Esophagus squamous epithelium (tissue), 5 donors: ENCODE data around the gene SLC10A6. TPM values are rescaled to one million over a fixed set of nuclear protein-coding genes. Genes with fewer than 3 reads are reported as not detected.

Experiments used
- DNase-seq: peaks from one replicate; lab custom pipeline; 2025; lab: John Stamatoyannopoulos, UW
- H3K27ac ChIP-seq, 4 donors: fragments of 200-600 bp; sonication (generic); one replicate each; pipeline ENCODE4 v1.5.1; 2016 to 2019; ENCODE audit warnings: mild to moderate bottlenecking in 1 of 4
- H3K27me3 ChIP-seq, 4 donors: fragments of 200-600 bp; sonication (generic); 1 replicate in 3 of 4; 2 replicates in 1 of 4; pipeline versions ENCODE4 v1.5.1 to v1.6.0; 2017 to 2021; ENCODE audit warnings: antibody characterized with exemption in 1 of 4
- H3K36me3 ChIP-seq, 3 donors: fragments of 200-600 bp; sonication (generic); one replicate each; pipeline ENCODE4 v1.5.1; 2016 to 2019
- H3K4me1 ChIP-seq, 3 donors: fragments of 200-600 bp; sonication (generic); one replicate each; pipeline ENCODE4 v1.5.1; 2017 to 2019
- H3K4me3 ChIP-seq, 4 donors: fragments of 200-600 bp; sonication (generic); 1 replicate in 3 of 4; 2 replicates in 1 of 4; pipeline ENCODE4 v1.5.1; 2016 to 2019; ENCODE audit warnings: mild to moderate bottlenecking in 2 of 4, moderate library complexity in 1 of 4
- H3K9me3 ChIP-seq, 3 donors: fragments of 200-600 bp; sonication (generic); one replicate each; pipeline ENCODE4 v1.5.1; 2016 to 2019
- POLR2A ChIP-seq, 4 donors: fragments of 450-650 bp; IDR thresholded peaks; one replicate each; pipeline ENCODE4 v1.6.1; 2017; ENCODE audit warnings: antibody characterized with exemption in 4 of 4, mild to moderate bottlenecking in 4 of 4, moderate library complexity in 3 of 4
- WGBS, 2 donors: methylation state at CpG; one replicate each; pipeline ENCODE4 v1.1.5; 2018; 5-methylcytosine and 5-hydroxymethylcytosine counted together
- intact Hi-C: fragments of 100-400 bp; cut with DNase I; formaldehyde crosslinking; loops from one replicate; pipeline ENCODE4 v1.15.0; 2022
- total RNA-seq, 4 donors: library from RNA; depleted of rRNA; stranded (reverse); fragments of >200 nt; gene quantifications; one replicate each; pipeline ENCODE4 v1.1.0, GENCODE V29; 2016
- TF ChIP-seq, protein P1 (sequence below), 6 experiments: fragments of 450-650 bp in 4 of 6; fragments of 200-600 bp in 2 of 6; sonication (generic) in 2 of 6; IDR thresholded peaks; one replicate each; pipeline ENCODE4 v1.5.1; 2016 to 2019; ENCODE audit warnings: antibody characterized with exemption in 6 of 6, mild to moderate bottlenecking in 4 of 6, moderate library complexity in 4 of 6
- donor health status: DM: yes; HTN: yes; CAD: no.

The SLC10A6 gene
- total RNA-seq, 4 donors from 2014 or later = 14.7 to 55.4 (median 20.1) TPM

- no peaks in the 10 kb centered on the region for H3K36me3 ChIP-seq
- no peak for DNase-seq
- H3K4me1 ChIP-seq = no peaks in the 10 kb centered on the region
- no peak for TF ChIP-seq POLR2A (IDR thresholded peaks at IDR 0.05)
- TF ChIP-seq, protein P1, sequence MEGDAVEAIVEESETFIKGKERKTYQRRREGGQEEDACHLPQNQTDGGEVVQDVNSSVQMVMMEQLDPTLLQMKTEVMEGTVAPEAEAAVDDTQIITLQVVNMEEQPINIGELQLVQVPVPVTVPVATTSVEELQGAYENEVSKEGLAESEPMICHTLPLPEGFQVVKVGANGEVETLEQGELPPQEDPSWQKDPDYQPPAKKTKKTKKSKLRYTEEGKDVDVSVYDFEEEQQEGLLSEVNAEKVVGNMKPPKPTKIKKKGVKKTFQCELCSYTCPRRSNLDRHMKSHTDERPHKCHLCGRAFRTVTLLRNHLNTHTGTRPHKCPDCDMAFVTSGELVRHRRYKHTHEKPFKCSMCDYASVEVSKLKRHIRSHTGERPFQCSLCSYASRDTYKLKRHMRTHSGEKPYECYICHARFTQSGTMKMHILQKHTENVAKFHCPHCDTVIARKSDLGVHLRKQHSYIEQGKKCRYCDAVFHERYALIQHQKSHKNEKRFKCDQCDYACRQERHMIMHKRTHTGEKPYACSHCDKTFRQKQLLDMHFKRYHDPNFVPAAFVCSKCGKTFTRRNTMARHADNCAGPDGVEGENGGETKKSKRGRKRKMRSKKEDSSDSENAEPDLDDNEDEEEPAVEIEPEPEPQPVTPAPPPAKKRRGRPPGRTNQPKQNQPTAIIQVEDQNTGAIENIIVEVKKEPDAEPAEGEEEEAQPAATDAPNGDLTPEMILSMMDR (IDR thresholded peaks at IDR 0.05) = no peak
- H3K27ac ChIP-seq = no peak overlapping the region
- intact Hi-C loops = no loop called here
- H3K4me3 ChIP-seq = no peak overlapping the region
- WGBS, 2 donors = 58 to 83% methylated on average over 9 of the region's 9 CpGs
- no peaks in the 10 kb centered on the region for H3K9me3 ChIP-seq
- H3K27me3 ChIP-seq = no peaks in the 10 kb centered on the region
These were observed 21.4 kb upstream of the SLC10A6 start for GRCh38 chr4:86870442-86871069.

DNA sequence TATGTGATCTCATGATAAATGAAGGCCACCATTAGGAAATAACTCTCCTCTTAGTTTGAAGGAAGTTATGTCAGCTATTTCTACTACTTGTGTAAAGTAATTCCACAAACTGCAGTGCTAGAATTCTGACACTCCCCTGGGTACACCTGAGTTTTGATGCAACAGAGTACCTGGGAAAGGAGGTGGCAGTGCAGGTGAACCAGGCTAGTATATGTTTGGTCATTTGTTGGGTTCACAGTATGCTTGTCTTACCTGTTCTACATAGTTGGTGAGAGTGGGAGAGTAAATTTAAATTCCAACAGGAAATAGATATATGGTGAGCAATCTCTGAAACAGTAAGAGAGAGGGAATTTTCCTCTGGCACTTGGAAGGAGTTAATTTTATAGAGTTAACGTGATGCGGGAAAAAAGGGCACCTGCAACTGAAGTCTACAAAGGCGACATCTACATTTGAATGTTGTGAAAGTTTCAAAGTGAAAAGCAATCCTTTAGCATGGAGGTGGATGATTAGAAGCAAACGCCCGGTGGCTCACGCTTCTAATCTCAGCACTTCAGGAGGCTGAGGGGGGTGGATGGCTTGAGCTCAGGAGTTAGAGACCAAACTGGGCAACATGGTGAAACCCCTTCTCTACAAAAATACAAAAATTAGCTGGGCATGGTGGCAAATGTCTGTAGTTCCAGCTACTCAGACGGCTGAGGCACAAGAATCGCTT lies 8.3 kb upstream of the SLC10A6 start:
- 87 to 89% methylated on average over 8 of the region's 8 CpGs for WGBS, 2 donors
- Histone ChIP-seq H3K4me1 (peaks cover 0 to 26% (median 13%) of the 10 kb centered on the region in 3 donors), H3K36me3 (no peaks in the 10 kb centered on the region), H3K4me3 (no peak overlapping the region), H3K9me3 (no peaks in the 10 kb centered on the region), H3K27ac (peak overlapping the region in 3 of 4 donors; percentile 7 to 39 (median 30)), H3K27me3 (no peaks in the 10 kb centered on the region)
- DNase-seq = no peak
- TF ChIP-seq, protein P1 (IDR thresholded peaks at IDR 0.05) = no peak
- no peak for TF ChIP-seq POLR2A (IDR thresholded peaks at IDR 0.05)
- intact Hi-C loops = no loop called here

GRCh38 chr4:86856896-86857295 lies 7.7 kb upstream of the SLC10A6 start:
- no peaks in the 10 kb centered on the region for H3K36me3 ChIP-seq
- no peak overlapping the region for H3K4me3 ChIP-seq
- intact Hi-C loops = no loop called here
- 10 to 40% methylated on average over 1 of the region's 1 CpG for WGBS, 2 donors
- no peaks in the 10 kb centered on the region for H3K9me3 ChIP-seq
- peaks cover 0 to 26% (median 13%) of the 10 kb centered on the region in 3 donors for H3K4me1 ChIP-seq
- TF ChIP-seq, protein P1 (IDR thresholded peaks at IDR 0.05) = no peak
- TF ChIP-seq POLR2A (IDR thresholded peaks at IDR 0.05) = no peak
- no peak for DNase-seq
- H3K27me3 ChIP-seq = no peaks in the 10 kb centered on the region
- peak overlapping the region in 3 of 4 donors; percentile 7 to 39 (median 30) for H3K27ac ChIP-seq

GRCh38 chr4:86855572-86855971 lies 6.4 kb upstream of the SLC10A6 start:
- H3K27me3 ChIP-seq = no peaks in the 10 kb centered on the region
- H3K27ac ChIP-seq = peak overlapping the region; percentile 3 to 48 (median 42)
- H3K9me3 ChIP-seq = no peaks in the 10 kb centered on the region
- H3K4me3 ChIP-seq = no peak overlapping the region
- H3K4me1 ChIP-seq = peaks cover 0 to 28% (median 13%) of the 10 kb centered on the region in 3 donors
- TF ChIP-seq, protein P1 (IDR thresholded peaks at IDR 0.05) = no peak
- TF ChIP-seq POLR2A (IDR thresholded peaks at IDR 0.05) = no peak
- intact Hi-C loops = no loop called here
- 32 to 39% methylated on average over 2 of the region's 2 CpGs for WGBS, 2 donors
- H3K36me3 ChIP-seq = no peaks in the 10 kb centered on the region
- DNase-seq = no peak

GRCh38 chr4:86853209-86853608 lies 4.0 kb upstream of the SLC10A6 start:
- Histone ChIP-seq H3K36me3 (no peaks in the 10 kb centered on the region), H3K9me3 (no peaks in the 10 kb centered on the region), H3K4me1 (peaks cover 0 to 51% (median 17%) of the 10 kb centered on the region in 3 donors), H3K27me3 (no peaks in the 10 kb centered on the region), H3K4me3 (no peak overlapping the region), H3K27ac (no peak overlapping the region)
- no peak for TF ChIP-seq POLR2A (IDR thresholded peaks at IDR 0.05)
- TF ChIP-seq, protein P1 (IDR thresholded peaks at IDR 0.05) = no peak
- DNase-seq = no peak
- intact Hi-C loops = no loop called here
- 72 to 98% methylated on average over 5 of the region's 5 CpGs for WGBS, 2 donors
